ENCODE measurements around the gene FAF2. TPM values are rescaled to one million over a fixed set of nuclear protein-coding genes. Genes with fewer than 3 reads are reported as not detected.
A peak's percentile ranks its signal among the peaks of the same experiment; 100 is the strongest.

The FAF2 gene
- total RNA-seq, 2 experiments from 2014 or later = 37.6 to 44.8 TPM

GRCh38 chr5:176533390-176533789 lies 85.2 kb downstream of the FAF2 start:
- ATAC-seq (no peak), DNase-seq (no peak)
- CTCF ChIA-PET = interaction anchor here (0.7 to 1.2 kb wide), 4 partner anchors 25 to 126 kb away, joined by 3 to 6 read pairs (median 4); partner anchors contain the start of genes CLTB and FAF2
- no peaks in the 10 kb centered on the region for H3K27me3 Mint-ChIP-seq
- POLR2A ChIA-PET = interaction anchor here (0.9 to 1.5 kb wide), 2 partner anchors 10 to 29 kb away, joined by 3 to 6 read pairs; no protein-coding TSS in a partner anchor
- H3K9me3 Mint-ChIP-seq (ENCODE audit: low read depth) = no peaks in the 10 kb centered on the region
- H3K36me3 Mint-ChIP-seq (ENCODE audit: low read depth) = peaks cover 34% of the 10 kb centered on the region
- peaks cover 50% of the 10 kb centered on the region for H3K4me1 Mint-ChIP-seq
- peak overlapping the region; percentile 97 for H3K4me3 Mint-ChIP-seq
- H3K27ac Mint-ChIP-seq = peak overlapping the region; percentile 98
- intact Hi-C loops (cut with DNase I, micrococcal nuclease) = no loop called here

- H3K27me3 Mint-ChIP-seq = no peaks in the 10 kb centered on the region
- POLR2A ChIA-PET = interaction anchor here (0.6 to 1.5 kb wide), 3 partner anchors 10 to 29 kb away, joined by 3 to 6 read pairs (median 5); no protein-coding TSS in a partner anchor
- peak overlapping the region; percentile 98 for H3K27ac Mint-ChIP-seq
- H3K4me3 Mint-ChIP-seq = peak overlapping the region; percentile 97
- H3K36me3 Mint-ChIP-seq (ENCODE audit: low read depth) = peaks cover 34% of the 10 kb centered on the region
- ATAC-seq = no peak
- H3K4me1 Mint-ChIP-seq = peaks cover 53% of the 10 kb centered on the region
- H3K9me3 Mint-ChIP-seq (ENCODE audit: low read depth) = no peaks in the 10 kb centered on the region
- CTCF ChIA-PET = interaction anchor here (0.7 to 1.2 kb wide), 4 partner anchors 24 to 125 kb away, joined by 3 to 6 read pairs (median 4); partner anchors contain the start of genes CLTB and FAF2
- intact Hi-C loops (cut with DNase I, micrococcal nuclease) = no loop called here
- peak; percentile 65 for DNase-seq
Measured at GRCh38 chr5:176533894-176534611, 85.9 kb downstream of the FAF2 start.

GRCh38 chr5:176534640-176535039 lies 86.5 kb downstream of the FAF2 start:
- Mint-ChIP-seq H3K9me3 (ENCODE audit: low read depth) (no peaks in the 10 kb centered on the region), H3K27me3 (no peaks in the 10 kb centered on the region), H3K4me3 (peak overlapping the region; percentile 97), H3K36me3 (ENCODE audit: low read depth) (peaks cover 31% of the 10 kb centered on the region), H3K27ac (peak overlapping the region; percentile 98), H3K4me1 (peaks cover 54% of the 10 kb centered on the region)
- CTCF ChIA-PET = interaction anchor here (1.0 to 1.4 kb wide), 3 partner anchors 9 to 96 kb away, joined by 3 to 6 read pairs (median 5); partner anchors contain the start of genes EIF4E1B, FAF2 and SNCB
- peak; percentile 36 for DNase-seq
- intact Hi-C loops (cut with DNase I, micrococcal nuclease) = loop anchor here in 1 of 2 experiments (5.0 kb wide), 4 partner anchors 297 to 1017 kb away; partner anchors contain the start of genes LMAN2 and SIMC1
- no peak for ATAC-seq
- POLR2A ChIA-PET = interaction anchor here (0.6 to 1.5 kb wide), 3 partner anchors 9 to 24 kb away, joined by 3 to 6 read pairs (median 5); no protein-coding TSS in a partner anchor

- H3K4me1 Mint-ChIP-seq = peaks cover 57% of the 10 kb centered on the region
- ATAC-seq (peak; percentile 4), DNase-seq (peak; percentile 64)
- peaks cover 29% of the 10 kb centered on the region for H3K36me3 Mint-ChIP-seq (ENCODE audit: low read depth)
- H3K27me3 Mint-ChIP-seq = no peaks in the 10 kb centered on the region
- intact Hi-C loops (cut with DNase I, micrococcal nuclease) = loop anchor here in 1 of 2 experiments (5.0 kb wide), 4 partner anchors 298 to 1018 kb away; partner anchors contain the start of genes LMAN2 and SIMC1
- peak overlapping the region; percentile 97 for H3K4me3 Mint-ChIP-seq
- CTCF ChIA-PET = interaction anchor here (1.0 to 1.4 kb wide), 3 partner anchors 9 to 95 kb away, joined by 3 to 5 read pairs (median 3); partner anchors contain the start of genes EIF4E1B and SNCB
- H3K9me3 Mint-ChIP-seq (ENCODE audit: low read depth) = no peaks in the 10 kb centered on the region
- peak overlapping the region; percentile 98 for H3K27ac Mint-ChIP-seq
- POLR2A ChIA-PET = interaction anchor here (1.2 to 3.2 kb wide), 3 partner anchors 9 to 118 kb away, joined by 3 to 18 read pairs (median 4); partner anchors contain the start of gene FAF2
Measured at GRCh38 chr5:176535101-176535663, 87.0 kb downstream of the FAF2 start.

- CTCF ChIA-PET = interaction anchor here (0.7 to 1.4 kb wide), 4 partner anchors 8 to 118 kb away, joined by 3 to 5 read pairs (median 4); partner anchors contain the start of genes EIF4E1B and SNCB
- H3K27ac Mint-ChIP-seq = peak overlapping the region; percentile 98
- DNase-seq = peak; percentile 41
- H3K27me3 Mint-ChIP-seq = no peaks in the 10 kb centered on the region
- H3K4me1 Mint-ChIP-seq = peaks cover 62% of the 10 kb centered on the region
- peak overlapping the region; percentile 97 for H3K4me3 Mint-ChIP-seq
- no peaks in the 10 kb centered on the region for H3K9me3 Mint-ChIP-seq (ENCODE audit: low read depth)
- peaks cover 27% of the 10 kb centered on the region for H3K36me3 Mint-ChIP-seq (ENCODE audit: low read depth)
- ATAC-seq = no peak
- intact Hi-C loops (cut with DNase I, micrococcal nuclease) = loop anchor here (2.0 to 5.0 kb wide), 8 partner anchors 175 to 1018 kb away; partner anchors contain the start of genes KIAA1191 (in 2 of the 2), GRK6 (in 1 of the 2), LMAN2 (in 1 of the 2) and SIMC1 (in 1 of the 2)
- POLR2A ChIA-PET = interaction anchor here (1.2 to 3.2 kb wide), 3 partner anchors 8 to 118 kb away, joined by 3 to 18 read pairs (median 4); partner anchors contain the start of gene FAF2
Measured at GRCh38 chr5:176535664-176536131, 87.5 kb downstream of the FAF2 start.

- intact Hi-C loops (cut with DNase I, micrococcal nuclease) = loop anchor here (2.0 to 5.0 kb wide), 8 partner anchors 176 to 1019 kb away; partner anchors contain the start of genes KIAA1191 (in 2 of the 2), GRK6 (in 1 of the 2), LMAN2 (in 1 of the 2) and SIMC1 (in 1 of the 2)
- POLR2A ChIA-PET = interaction anchor here (0.8 to 3.2 kb wide), 7 partner anchors 8 to 150 kb away, joined by 3 to 18 read pairs (median 4); partner anchors contain the start of gene FAF2
- DNase-seq (peak; percentile 89), ATAC-seq (peak; percentile 7)
- CTCF ChIA-PET = interaction anchor here (0.7 to 1.4 kb wide), 3 partner anchors 8 to 117 kb away, joined by 3 to 5 read pairs (median 4); no protein-coding TSS in a partner anchor
- Mint-ChIP-seq H3K4me1 (peaks cover 63% of the 10 kb centered on the region), H3K36me3 (ENCODE audit: low read depth) (peaks cover 23% of the 10 kb centered on the region), H3K27ac (peak overlapping the region; percentile 98), H3K9me3 (ENCODE audit: low read depth) (no peaks in the 10 kb centered on the region), H3K27me3 (no peaks in the 10 kb centered on the region), H3K4me3 (peak overlapping the region; percentile 97)
Measured at GRCh38 chr5:176536132-176536901, 88.1 kb downstream of the FAF2 start.

GRCh38 chr5:176536902-176537553 lies 88.8 kb downstream of the FAF2 start, which contains the start of gene RNF44:
TSS of gene RNF44 (minus strand) at chr5:176537402. CDS start at chr5:176532472, 4,930 bp downstream.
- Mint-ChIP-seq H3K36me3 (ENCODE audit: low read depth) (peaks cover 18% of the 10 kb centered on the region), H3K9me3 (ENCODE audit: low read depth) (no peaks in the 10 kb centered on the region)
- ATAC-seq = peak; percentile 60

GRCh38 chr5:176537554-176538229 lies 89.5 kb downstream of the FAF2 start:
- ChIA-PET POLR2A (interaction anchor here (1.1 to 3.2 kb wide), 4 partner anchors 13 to 148 kb away, joined by 3 to 18 read pairs (median 4); partner anchors contain the start of gene FAF2), CTCF (interaction anchor here (0.6 to 1.5 kb wide), 4 partner anchors 25 to 121 kb away, joined by 3 to 8 read pairs (median 4); partner anchors contain the start of genes CLTB and FAF2)
- ATAC-seq (peak; percentile 75), DNase-seq (peak; percentile 99)
- Mint-ChIP-seq H3K9me3 (ENCODE audit: low read depth) (no peaks in the 10 kb centered on the region), H3K4me1 (peaks cover 68% of the 10 kb centered on the region), H3K27ac (peak overlapping the region; percentile 97), H3K27me3 (no peaks in the 10 kb centered on the region), H3K36me3 (ENCODE audit: low read depth) (peaks cover 18% of the 10 kb centered on the region), H3K4me3 (peak overlapping the region; percentile 97)
- intact Hi-C loops (cut with DNase I, micrococcal nuclease) = loop anchor here (1.0 to 5.0 kb wide), 16 partner anchors 89 to 1020 kb away; partner anchors contain the start of genes FAF2 (in 2 of the 2), KIAA1191 (in 2 of the 2), UIMC1 (in 2 of the 2) and CLTB (in 1 of the 2)

More at GRCh38 chr5:176536902-176537553, 88.8 kb downstream of the FAF2 start, which contains the start of gene RNF44:
- Mint-ChIP-seq H3K27me3 (no peaks in the 10 kb centered on the region), H3K27ac (peak within 1 kb of the TSS; percentile 98), H3K4me3 (peak within 1 kb of the TSS; percentile 97), H3K4me1 (peaks cover 64% of the 10 kb centered on the region)
- POLR2A ChIA-PET = interaction anchor here (0.8 to 3.2 kb wide), 7 partner anchors 10 to 150 kb away, joined by 3 to 18 read pairs (median 4); partner anchors contain the start of gene FAF2
- CTCF ChIA-PET = interaction anchor here (0.5 to 1.5 kb wide), 3 partner anchors 26 to 90 kb away, joined by 3 to 6 read pairs (median 3); no protein-coding TSS in a partner anchor
- DNase-seq = peak; percentile 99
- intact Hi-C loops (cut with DNase I, micrococcal nuclease) = loop anchor here (1.0 to 5.0 kb wide), 15 partner anchors 89 to 1020 kb away; partner anchors contain the start of genes FAF2 (in 2 of the 2), KIAA1191 (in 2 of the 2), UIMC1 (in 2 of the 2) and CLTB (in 1 of the 2)
